Keratinocyte (primary cell): ENCODE results near the gene TBC1D14. TPM values are rescaled to one million over a fixed set of nuclear protein-coding genes. Genes with fewer than 3 reads are reported as not detected.

ENCODE experiments used
- DNase-seq: peaks from one replicate; pipeline ENCODE4 v3.0.0-alpha.2; 2011; ENCODE audit warnings: low read depth, missing footprints, low spot score
- FAIRE-seq: peaks from 2 replicates; lab custom pipeline; 2011; peaks lifted over from hg19 to GRCh38; lab: Jason Lieb, UNC
- H2AFZ ChIP-seq: 2 replicates; pipeline ENCODE4 v1.6.0; 2012; ENCODE audit warnings: low read length, control low read depth, inconsistent platforms; ENCODE audit not compliant: control insufficient read depth
- H3K27ac ChIP-seq: 2 replicates; pipeline ENCODE4 v1.5.1; 2011; ENCODE audit warnings: low read length; ENCODE audit not compliant: control insufficient read depth, insufficient read depth
- H3K27me3 ChIP-seq: 3 replicates; pipeline ENCODE4 v1.6.0; 2011; ENCODE audit warnings: low read length; ENCODE audit not compliant: control insufficient read depth, insufficient read depth; ENCODE audit errors: extremely low read depth
- H3K36me3 ChIP-seq, 2 experiments: 2 replicates in 1 of 2; 3 replicates in 1 of 2; pipeline ENCODE4 v1.5.1; 2011; ENCODE audit warnings: low read length in 2 of 2, mild to moderate bottlenecking in 1 of 2; ENCODE audit not compliant: control insufficient read depth in 2 of 2, insufficient read depth in 2 of 2; ENCODE audit errors: extremely low read depth in 1 of 2
- H3K4me1 ChIP-seq: 3 replicates; pipeline ENCODE4 v1.5.1; 2011; ENCODE audit warnings: low read length; ENCODE audit not compliant: control insufficient read depth, insufficient read depth; ENCODE audit errors: extremely low read depth
- H3K4me2 ChIP-seq: 3 replicates; pipeline ENCODE4 v1.6.0; 2011; ENCODE audit warnings: low read depth, low read length; ENCODE audit not compliant: control insufficient read depth, insufficient read depth; ENCODE audit errors: extremely low read depth
- H3K4me3 ChIP-seq, 3 experiments: fragments of 200-600 bp in 1 of 3; sonication (generic) in 1 of 3; 2 replicates in 2 of 3; 3 replicates in 1 of 3; pipeline ENCODE4 v1.5.1; 2011 to 2016; ENCODE audit warnings: low read length in 3 of 3, mild to moderate bottlenecking in 3 of 3, control low read depth in 2 of 3, inconsistent platforms in 1 of 3, low read depth in 1 of 3, mixed read lengths in 1 of 3, mixed run types in 1 of 3, moderate library complexity in 1 of 3; ENCODE audit not compliant: control insufficient read depth in 2 of 3, insufficient read depth in 2 of 3; ENCODE audit errors: extremely low read depth in 1 of 3
- H3K79me2 ChIP-seq: 2 replicates; pipeline ENCODE4 v1.6.0; 2012; ENCODE audit warnings: low read length; ENCODE audit not compliant: control insufficient read depth, insufficient read depth
- H3K9ac ChIP-seq: 3 replicates; pipeline ENCODE4 v1.6.0; 2011; ENCODE audit warnings: low read length; ENCODE audit not compliant: control insufficient read depth, insufficient read depth; ENCODE audit errors: extremely low read depth
- H3K9me1 ChIP-seq: 3 replicates; pipeline ENCODE4 v1.6.0; 2011; ENCODE audit warnings: low read length; ENCODE audit not compliant: control insufficient read depth, insufficient read depth; ENCODE audit errors: extremely low read depth
- H3K9me3 ChIP-seq: 2 replicates; pipeline ENCODE4 v1.5.1; 2012; ENCODE audit warnings: low read depth, low read length; ENCODE audit not compliant: control insufficient read depth
- H4K20me1 ChIP-seq: 3 replicates; pipeline ENCODE4 v1.6.0; 2011; ENCODE audit warnings: low read length; ENCODE audit not compliant: control insufficient read depth, insufficient read depth; ENCODE audit errors: extremely low read depth
- CTCF ChIP-seq, 3 experiments: IDR thresholded peaks in 1 of 3; conservative IDR thresholded peaks in 1 of 3; optimal IDR thresholded peaks in 1 of 3; 2 replicates in 2 of 3; 3 replicates in 1 of 3; pipeline versions ENCODE3 to v1.5.1; 2011; ENCODE audit warnings: low read length in 3 of 3, mild to moderate bottlenecking in 3 of 3, moderate library complexity in 2 of 3, control low read depth in 1 of 3, inconsistent platforms in 1 of 3; ENCODE audit not compliant: insufficient read depth in 2 of 3; ENCODE audit errors: extremely low read depth in 1 of 3
- EZH2 ChIP-seq: IDR thresholded peaks from one replicate; pipeline ENCODE4 v1.6.1; 2012; ENCODE audit warnings: inconsistent platforms, mild to moderate bottlenecking, low read length, moderate library complexity
- dilution Hi-C: fragments of 300-500 bp; cut with MboI; formaldehyde crosslinking; loops from one replicate; pipeline ENCODE4 v1.7.0; 2020; ENCODE audit warnings: low sequenced_read_pairs; ENCODE audit not compliant: extremely low pct_ligation_motif_present
- polyA plus RNA-seq, 5 experiments: library from polyadenylated mRNA; depleted of rRNA in 3 of 5; stranded (reverse) in 3 of 5; stranded (forward) in 1 of 5; unstranded in 1 of 5; fragments of >200 nt; gene quantifications; 1 replicate in 1 of 5; 2 replicates in 3 of 5; 3 replicates in 1 of 5; pipeline versions ENCODE4 v1.2.1 to v1.2.3, GENCODE V29; 2011 to 2012; ENCODE audit warnings: missing spikeins in 2 of 5, low read depth in 1 of 5, low replicate concordance in 1 of 5

The TBC1D14 gene
- polyA plus RNA-seq, 1 donor (not counting 4 experiments of a cell fraction or from before 2014, with no cell fraction given): 55.1 TPM

- no peaks in the 10 kb centered on the region for H4K20me1 ChIP-seq
- no peak overlapping the region for H3K9ac ChIP-seq
- H3K27ac ChIP-seq: no peak overlapping the region
- H2AFZ ChIP-seq: no peak overlapping the region
- H3K9me3 ChIP-seq: no peaks in the 10 kb centered on the region
- TF ChIP-seq CTCF (optimal IDR thresholded peaks at IDR 0.05 in 1 of 3, IDR thresholded peaks at IDR 0.05 in 1 of 3, conservative IDR thresholded peaks at IDR 0.05 in 1 of 3; ENCODE audit: extremely low read depth in 1 of 3, insufficient read depth in 2 of 3, low read length in 3 of 3) (no peak), EZH2 (no peak)
- H3K4me2 ChIP-seq: no peak overlapping the region
- no peak overlapping the region for H3K4me3 ChIP-seq
- FAIRE-seq (no peak), DNase-seq (no peak)
- no peaks in the 10 kb centered on the region for H3K36me3 ChIP-seq
- no peaks in the 10 kb centered on the region for H3K9me1 ChIP-seq
- H3K4me1 ChIP-seq: no peaks in the 10 kb centered on the region
- no peaks in the 10 kb centered on the region for H3K27me3 ChIP-seq
- dilution Hi-C loops: no loop called here
- no peaks in the 10 kb centered on the region for H3K79me2 ChIP-seq
Observed at GRCh38 chr4:6901669-6902317, 7.8 kb upstream of the TBC1D14 start.

- Histone ChIP-seq H3K79me2 (no peaks in the 10 kb centered on the region), H3K27ac (no peak overlapping the region), H3K4me2 (no peak overlapping the region), H3K36me3 (no peaks in the 10 kb centered on the region), H3K9me3 (no peaks in the 10 kb centered on the region), H3K9me1 (no peaks in the 10 kb centered on the region), H3K27me3 (peaks cover 6% of the 10 kb centered on the region), H3K4me1 (no peaks in the 10 kb centered on the region), H3K9ac (no peak overlapping the region), H2AFZ (no peak overlapping the region), H4K20me1 (no peaks in the 10 kb centered on the region), H3K4me3 (no peak overlapping the region)
- dilution Hi-C loops: no loop called here
- TF ChIP-seq EZH2: no peak
- TF ChIP-seq CTCF (optimal IDR thresholded peaks at IDR 0.05 in 1 of 3, IDR thresholded peaks at IDR 0.05 in 1 of 3, conservative IDR thresholded peaks at IDR 0.05 in 1 of 3; ENCODE audit: extremely low read depth in 1 of 3, insufficient read depth in 2 of 3, low read length in 3 of 3): no peak
- no peak for FAIRE-seq
- no peak for DNase-seq
Observed at GRCh38 chr4:6902318-6903042, 7.1 kb upstream of the TBC1D14 start.
